GM21529 (cell line): Measurements from ENCODE around the gene MLXIP.
A peak's percentile ranks its signal among the peaks of the same experiment; 100 is the strongest.
"Not testable (repeated sequence)": the region's sequence is repeated elsewhere in the genome, so short reads cannot be mapped to it uniquely, and the experiment has no call there.

Experiments
- ATAC-seq: cut with Tn5 transposase; IDR thresholded peaks from one replicate; pipeline ENCODE4 v1.9.1; 2021; ENCODE audit not compliant: unreplicated experiment

Gene MLXIP

GRCh38 chr12:122051231-122051876 is 27.2 kb upstream of the MLXIP start:
- ATAC-seq, result no peak

- ATAC-seq, result no peak
These were observed 26.3 kb upstream of the MLXIP start for GRCh38 chr12:122052285-122052684.

- ATAC-seq, result no peak
These were observed 23.6 kb upstream of the MLXIP start for GRCh38 chr12:122054842-122055520.

DNA sequence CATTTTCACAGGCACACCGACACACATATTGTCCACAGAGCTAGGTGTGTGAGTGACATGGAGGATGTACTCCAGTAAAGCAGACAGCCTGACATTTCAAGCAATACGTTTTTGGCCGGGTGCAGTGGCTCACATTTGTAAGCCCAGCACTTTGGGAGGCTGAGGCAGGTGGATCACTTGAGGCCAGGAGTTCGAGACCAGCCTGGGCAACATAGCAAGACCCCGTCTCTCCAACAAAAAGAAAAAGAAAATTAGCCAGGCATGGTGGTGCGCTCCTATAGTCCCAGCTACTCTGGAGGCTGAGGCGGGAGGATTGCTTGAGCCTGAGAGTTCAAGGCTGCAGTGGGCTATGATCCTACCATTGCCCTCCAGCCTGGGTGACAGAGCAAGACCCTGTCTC is 22.1 kb upstream of the MLXIP start:
- ATAC-seq, result not testable (repeated sequence)

DNA sequence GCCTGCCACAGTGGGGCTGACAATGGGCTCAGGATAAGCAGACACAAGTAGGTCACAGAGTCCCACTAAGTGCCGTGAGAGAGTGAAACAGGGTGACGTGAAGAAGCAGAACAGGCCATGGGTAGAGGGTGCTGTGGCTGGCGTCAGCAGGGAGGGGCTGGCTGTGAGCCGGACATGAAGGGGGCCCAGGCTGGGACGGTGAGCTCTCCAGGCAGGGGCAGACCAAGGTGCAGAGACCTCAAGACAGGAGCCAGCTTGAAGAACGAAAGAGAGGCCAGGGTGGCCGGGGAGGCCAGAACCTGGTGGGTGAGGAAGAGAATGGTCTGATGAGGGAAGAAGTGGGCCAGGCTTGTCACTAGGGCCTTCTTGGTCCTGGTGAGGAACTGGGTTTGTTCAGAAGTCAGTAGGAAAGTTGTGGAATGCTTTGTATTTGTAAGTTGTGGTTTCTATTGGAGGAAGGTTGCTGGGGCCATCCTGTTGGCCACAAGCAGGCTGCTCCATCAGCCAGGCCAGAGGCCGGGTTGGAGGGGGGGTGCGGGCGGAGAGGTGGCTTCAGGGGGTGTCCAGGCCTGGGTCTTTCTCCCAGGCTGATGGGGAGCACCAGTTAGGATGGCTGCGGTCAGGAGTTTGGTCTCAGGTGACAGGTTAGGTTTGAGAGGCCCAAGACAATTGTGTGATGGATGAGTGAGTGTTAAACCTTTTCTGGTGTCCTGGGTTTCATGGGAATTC is 21.4 kb upstream of the MLXIP start:
- no peak for ATAC-seq

DNA sequence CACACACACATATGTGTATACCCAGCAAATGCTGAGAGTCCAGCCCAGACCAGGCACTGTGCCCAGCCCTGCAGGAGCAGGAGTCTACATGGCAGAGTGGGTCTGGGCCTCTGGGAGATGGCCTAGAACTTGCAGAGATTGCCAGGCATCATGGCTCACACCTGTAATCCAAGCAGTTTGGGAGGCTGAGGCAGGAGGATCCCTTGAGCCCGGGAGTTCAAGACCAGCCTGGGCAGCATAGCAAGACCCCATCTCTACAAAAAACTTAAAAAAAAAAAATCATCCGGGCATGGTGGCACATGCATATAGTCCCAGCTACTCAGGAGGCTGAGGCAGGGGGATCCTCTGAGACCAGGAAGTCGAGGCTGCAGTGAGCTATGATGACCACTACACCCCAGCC is 20.8 kb upstream of the MLXIP start:
- ATAC-seq, result no peak

DNA sequence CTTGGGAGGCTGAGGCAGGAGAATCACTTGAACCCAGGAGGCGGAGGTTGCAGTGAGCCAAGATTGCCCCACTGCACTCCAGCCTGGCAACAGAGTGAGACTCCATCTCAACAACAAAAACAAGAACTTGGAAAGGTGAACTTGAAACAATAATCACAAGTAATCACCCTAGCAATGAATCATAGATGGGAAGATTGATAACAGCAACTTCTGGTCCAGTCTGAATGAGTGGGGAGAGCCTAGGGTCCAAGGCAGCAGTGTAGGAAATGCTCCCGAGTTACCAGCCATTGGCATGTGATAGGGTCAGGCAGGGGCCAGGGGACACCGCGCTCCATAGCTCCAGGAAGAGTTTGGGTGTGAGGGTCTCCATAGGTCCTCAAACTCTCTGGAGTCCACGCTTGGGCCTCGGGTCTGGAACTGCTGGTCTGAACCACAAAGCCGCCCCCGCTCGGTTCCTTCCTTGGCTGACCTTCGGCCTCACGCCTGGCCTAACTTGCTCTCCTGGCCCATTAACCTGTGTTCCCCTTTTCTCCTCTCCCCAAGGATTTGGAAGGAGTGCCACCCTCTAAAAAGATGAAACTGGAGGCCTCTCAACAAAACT is 19.9 kb upstream of the MLXIP start:
- no peak for ATAC-seq

DNA sequence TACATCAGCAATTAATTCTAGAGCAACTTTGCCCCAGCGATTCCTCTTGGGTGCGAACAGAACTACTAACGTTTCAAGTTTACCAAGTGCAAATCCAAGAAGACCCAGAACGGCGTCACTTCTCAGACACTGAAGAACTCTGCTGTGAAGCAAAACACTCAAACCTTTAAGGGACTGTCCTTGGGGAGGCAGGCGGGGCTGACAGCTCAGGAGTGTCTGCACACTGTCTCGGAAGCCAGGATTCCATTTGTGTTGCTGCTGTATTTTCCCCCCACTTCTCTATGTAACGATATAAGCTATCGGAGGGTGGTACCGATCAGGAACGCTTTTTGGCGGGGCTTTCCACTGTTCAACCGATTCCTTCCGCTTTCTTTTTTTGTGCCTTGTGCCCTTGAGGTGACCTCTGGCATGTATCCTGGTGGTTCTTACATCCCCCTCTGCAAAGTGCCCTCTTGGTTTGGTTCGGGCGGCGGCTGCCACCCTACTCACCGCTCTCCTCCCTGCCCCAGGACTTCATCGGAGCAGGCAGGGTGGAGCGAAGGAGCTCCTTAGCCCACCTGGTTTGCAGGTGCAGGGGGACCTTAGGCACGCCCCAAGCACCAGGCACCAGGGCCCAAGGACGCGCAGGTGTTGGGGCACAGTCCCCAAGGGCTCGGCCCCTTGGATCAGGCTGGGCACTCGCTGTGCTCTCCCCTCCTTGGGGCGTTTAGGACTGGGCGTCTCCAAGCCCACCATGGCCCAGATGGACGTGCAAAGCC is 19.2 kb upstream of the MLXIP start:
- ATAC-seq, result no peak

- ATAC-seq, result no peak
These were observed 18.5 kb upstream of the MLXIP start for GRCh38 chr12:122060081-122060501.

DNA sequence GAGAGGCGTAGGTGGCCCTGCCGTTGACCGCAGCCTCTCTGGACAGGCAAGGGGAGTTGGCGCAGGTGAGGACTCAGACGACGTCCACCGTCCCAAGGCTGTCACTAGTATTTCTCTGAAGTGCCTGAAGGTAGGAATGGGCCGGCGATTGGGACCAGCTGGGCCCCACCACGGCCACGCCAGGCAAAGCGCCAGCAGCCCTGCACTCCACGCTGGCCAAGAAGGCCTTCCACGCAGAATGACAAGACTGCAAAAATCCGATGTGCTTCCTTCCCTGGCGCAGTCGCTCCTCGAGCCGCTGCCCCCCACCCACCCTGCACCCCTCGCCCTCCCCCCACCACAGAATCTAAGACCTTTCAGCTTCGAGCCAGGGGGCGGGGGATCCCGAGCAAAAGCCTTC is 17.3 kb upstream of the MLXIP start:
- ATAC-seq, result no peak

DNA sequence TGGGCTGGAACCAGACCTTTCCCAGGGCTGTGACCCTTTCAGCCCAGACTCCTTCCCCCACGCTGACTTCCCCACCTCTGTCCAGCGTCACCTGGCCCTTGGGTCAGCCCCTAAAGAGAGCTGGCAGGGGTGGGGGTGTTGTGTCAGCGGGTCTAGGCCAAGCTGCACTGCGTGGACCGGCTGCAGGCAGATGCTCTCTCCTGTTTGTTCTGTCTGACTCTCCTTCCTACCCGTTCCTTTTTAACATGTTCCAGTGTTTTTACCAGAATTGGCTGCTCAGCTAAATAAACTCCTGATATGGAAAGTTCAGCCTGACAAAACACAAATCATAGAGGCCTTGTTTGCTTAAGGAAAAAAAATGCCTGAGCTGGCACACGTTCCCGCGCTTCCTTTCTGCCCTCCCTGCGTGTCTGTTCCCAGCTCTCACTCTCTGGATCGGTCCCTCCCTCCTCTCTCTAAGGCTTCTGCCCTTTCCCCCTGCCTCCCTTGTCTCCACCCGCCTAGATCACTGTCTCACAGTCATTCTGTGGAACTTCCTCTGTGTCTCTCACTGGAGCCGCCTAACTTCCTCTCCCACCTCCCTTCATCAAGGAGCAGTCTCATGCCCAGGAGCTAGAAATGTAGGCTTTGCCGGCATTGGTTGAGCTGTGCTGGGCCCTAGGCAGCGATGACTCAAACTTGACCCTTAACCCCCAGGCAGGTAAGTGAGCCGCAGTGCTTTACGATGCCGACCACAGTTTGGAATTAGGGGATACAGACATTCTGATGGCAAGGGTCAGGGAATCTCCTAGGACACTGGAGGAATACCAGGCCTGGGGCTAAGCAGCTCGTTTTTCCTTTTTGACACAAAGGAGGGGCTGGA is 15.5 kb upstream of the MLXIP start:
- no peak for ATAC-seq

GRCh38 chr12:122063694-122064024 is 14.9 kb upstream of the MLXIP start:
- no peak for ATAC-seq

DNA sequence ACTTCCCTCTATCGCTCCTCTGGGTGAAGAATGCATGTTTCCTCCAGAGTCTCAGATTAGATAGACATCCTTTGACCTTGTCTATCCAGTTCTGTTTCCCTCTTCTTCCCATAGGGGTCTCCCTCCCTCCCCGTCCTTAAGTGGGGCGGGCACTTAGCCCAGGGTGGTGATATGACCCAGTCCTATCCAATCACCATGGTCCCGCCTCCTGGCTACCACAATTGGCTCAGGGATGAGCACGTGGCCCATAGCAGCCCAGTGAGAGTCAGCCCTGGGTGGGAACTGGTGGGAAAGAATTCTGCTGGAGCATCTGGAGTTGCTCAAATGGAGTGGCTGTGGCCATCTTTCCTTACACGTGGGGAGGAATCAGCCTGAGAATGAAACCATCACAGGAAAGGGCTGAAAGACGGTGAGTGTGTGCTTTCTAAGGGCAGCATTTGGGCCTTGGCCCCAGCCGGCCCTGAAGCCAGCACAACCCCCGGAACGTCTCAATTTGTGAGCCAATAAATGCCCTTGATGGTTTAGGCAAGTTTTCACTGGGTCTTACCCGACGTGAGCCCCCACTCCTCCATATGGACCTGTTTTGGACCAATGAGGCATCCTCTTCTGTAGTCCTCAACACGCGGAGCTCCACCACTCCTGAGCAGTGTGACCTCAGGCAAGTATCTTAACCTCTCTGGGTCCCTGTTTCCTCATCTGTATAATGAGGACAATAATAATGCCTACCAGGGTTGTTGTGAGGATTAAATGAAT is 14.4 kb upstream of the MLXIP start:
- peak; percentile 62 for ATAC-seq

GRCh38 chr12:122064780-122065588 is 13.6 kb upstream of the MLXIP start:
- no peak for ATAC-seq

GRCh38 chr12:122067548-122067947 is 11.0 kb upstream of the MLXIP start:
- no peak for ATAC-seq

DNA sequence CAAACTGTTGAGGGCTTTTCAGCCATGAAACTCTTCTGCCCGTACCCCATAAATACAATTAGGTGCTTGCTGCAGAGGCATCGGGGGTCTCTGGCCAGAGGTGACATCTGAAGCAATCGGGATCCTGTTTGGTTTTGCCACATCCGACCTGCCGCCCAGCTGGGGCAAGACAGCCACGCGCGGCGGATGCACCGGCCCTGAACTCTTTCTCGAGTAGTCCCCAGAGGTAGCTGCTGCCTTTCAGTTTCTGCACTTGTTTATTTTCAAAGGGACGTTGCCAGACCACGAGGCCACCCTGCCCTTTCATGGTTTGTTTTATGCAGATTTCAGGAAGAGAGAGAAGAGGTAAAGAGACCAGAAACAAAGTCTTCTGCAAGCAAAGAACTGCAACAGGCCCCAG is 10.6 kb upstream of the MLXIP start:
- peak; percentile 90 for ATAC-seq

- no peak for ATAC-seq
These were observed 6.3 kb upstream of the MLXIP start for GRCh38 chr12:122072031-122072970.

- ATAC-seq, result no peak
These were observed 4.7 kb upstream of the MLXIP start for GRCh38 chr12:122073815-122074214.
